ENCODE measurements around the gene TP73.
A peak's percentile ranks its signal among the peaks of the same experiment; 100 is the strongest.

TP73 gene

GRCh38 chr1:3672231-3672970 lies 20.1 kb downstream of the TP73 start:
- no peak for TF ChIP-seq CTCF (IDR thresholded peaks at IDR 0.05; ENCODE audit: low read depth, low read length, poor library complexity, severe bottlenecking)
- TF ChIP-seq EZH2phosphoT487 (IDR thresholded peaks at IDR 0.05; ENCODE audit: borderline replicate concordance, low read length) = no peak
- Histone ChIP-seq H3K9me3 (ENCODE audit: control insufficient read depth, insufficient read depth, low read length) (no peaks in the 10 kb centered on the region), H3F3A (ENCODE audit: control insufficient read depth, insufficient read depth) (no peaks in the 10 kb centered on the region), H3K4me1 (ENCODE audit: control insufficient read depth, low read length) (peaks cover 56% of the 10 kb centered on the region), H4K20me1 (ENCODE audit: control insufficient read depth, insufficient read depth, low read depth, low read length) (no peaks in the 10 kb centered on the region; the same call in 1 of the 2 replicates), H3K36me3 (ENCODE audit: control insufficient read depth, low read length) (no peaks in the 10 kb centered on the region), H3K27me3 (ENCODE audit: control insufficient read depth, low read length) (no peaks in the 10 kb centered on the region), H3K27ac (ENCODE audit: low read depth, low read length) (no peak overlapping the region), H3K4me3 (ENCODE audit: low read length) (no peak overlapping the region), H3K4me2 (ENCODE audit: low read length) (peak overlapping the region; percentile 43; the same call in 1 of the 2 replicates), H3K79me2 (ENCODE audit: control insufficient read depth, low read length) (peaks cover 31% of the 10 kb centered on the region), H3K9me2 (replicated peaks; ENCODE audit: control insufficient read depth, low read length) (no peaks in the 10 kb centered on the region)

GRCh38 chr1:3672971-3673361 lies 20.6 kb downstream of the TP73 start:
- peak overlapping the region; percentile 43 for H3K4me2 ChIP-seq (ENCODE audit: low read length)
- peaks cover 56% of the 10 kb centered on the region for H3K4me1 ChIP-seq (ENCODE audit: control insufficient read depth, low read length)
- H3K79me2 ChIP-seq (ENCODE audit: control insufficient read depth, low read length) = peaks cover 28% of the 10 kb centered on the region
- no peaks in the 10 kb centered on the region for H3K9me3 ChIP-seq (ENCODE audit: control insufficient read depth, insufficient read depth, low read length)
- TF ChIP-seq CTCF (IDR thresholded peaks at IDR 0.05; ENCODE audit: low read depth, low read length, poor library complexity, severe bottlenecking) (no peak), EZH2phosphoT487 (IDR thresholded peaks at IDR 0.05; ENCODE audit: borderline replicate concordance, low read length) (no peak)
- peaks cover 4% of the 10 kb centered on the region for H3F3A ChIP-seq (ENCODE audit: control insufficient read depth, insufficient read depth)
- H4K20me1 ChIP-seq (ENCODE audit: control insufficient read depth, insufficient read depth, low read depth, low read length) = no peaks in the 10 kb centered on the region; the same call in 1 of the 2 replicates
- no peaks in the 10 kb centered on the region for H3K36me3 ChIP-seq (ENCODE audit: control insufficient read depth, low read length)
- no peaks in the 10 kb centered on the region for H3K9me2 ChIP-seq (replicated peaks; ENCODE audit: control insufficient read depth, low read length)
- H3K27me3 ChIP-seq (ENCODE audit: control insufficient read depth, low read length) = no peaks in the 10 kb centered on the region
- no peak overlapping the region for H3K27ac ChIP-seq (ENCODE audit: low read depth, low read length)
- no peak overlapping the region for H3K4me3 ChIP-seq (ENCODE audit: low read length)

GRCh38 chr1:3673381-3674099 lies 21.2 kb downstream of the TP73 start:
- H3K79me2 ChIP-seq (ENCODE audit: control insufficient read depth, low read length) = peaks cover 22% of the 10 kb centered on the region
- H3K27ac ChIP-seq (ENCODE audit: low read depth, low read length) = no peak overlapping the region
- no peaks in the 10 kb centered on the region; the same call in 1 of the 2 replicates for H4K20me1 ChIP-seq (ENCODE audit: control insufficient read depth, insufficient read depth, low read depth, low read length)
- no peaks in the 10 kb centered on the region for H3K27me3 ChIP-seq (ENCODE audit: control insufficient read depth, low read length)
- no peaks in the 10 kb centered on the region for H3K36me3 ChIP-seq (ENCODE audit: control insufficient read depth, low read length)
- TF ChIP-seq EZH2phosphoT487 (IDR thresholded peaks at IDR 0.05; ENCODE audit: borderline replicate concordance, low read length) = no peak
- TF ChIP-seq CTCF (IDR thresholded peaks at IDR 0.05; ENCODE audit: low read depth, low read length, poor library complexity, severe bottlenecking) = no peak
- H3F3A ChIP-seq (ENCODE audit: control insufficient read depth, insufficient read depth) = peaks cover 6% of the 10 kb centered on the region
- H3K4me2 ChIP-seq (ENCODE audit: low read length) = peak overlapping the region; percentile 43
- H3K4me3 ChIP-seq (ENCODE audit: low read length) = no peak overlapping the region
- H3K4me1 ChIP-seq (ENCODE audit: control insufficient read depth, low read length) = peaks cover 56% of the 10 kb centered on the region
- H3K9me3 ChIP-seq (ENCODE audit: control insufficient read depth, insufficient read depth, low read length) = no peaks in the 10 kb centered on the region
- H3K9me2 ChIP-seq (replicated peaks; ENCODE audit: control insufficient read depth, low read length) = no peaks in the 10 kb centered on the region

All from DOHH2 (cell line).